CD14-positive monocyte (primary cell): ENCODE measurements around the gene ZDHHC5. TPM values are rescaled to one million over a fixed set of nuclear protein-coding genes. Genes with fewer than 3 reads are reported as not detected.

Source experiments
- DNase-seq, 3 donors: peaks; one replicate each; pipeline ENCODE4 v3.0.0-alpha.2; 2011 to 2022
- H2AFZ ChIP-seq: 2 replicates; pipeline ENCODE4 v1.6.0; 2012; ENCODE audit warnings: mild to moderate bottlenecking, low read depth, low read length, inconsistent platforms; ENCODE audit not compliant: insufficient read depth, poor library complexity, severe bottlenecking
- H3K27ac ChIP-seq, 2 donors: 1 replicate in 1 of 2; 2 replicates in 1 of 2; pipeline ENCODE4 v1.5.1; 2012 to 2013; ENCODE audit warnings: low read length in 2 of 2, control low read depth in 1 of 2, inconsistent platforms in 1 of 2, low read depth in 1 of 2, mild to moderate bottlenecking in 1 of 2
- H3K27me3 ChIP-seq, 2 donors: one replicate each; pipeline versions ENCODE4 v1.6.0 to v1.6.1; 2011 to 2013; ENCODE audit warnings: low read length in 2 of 2; ENCODE audit not compliant: control insufficient read depth in 2 of 2, insufficient read depth in 2 of 2
- H3K36me3 ChIP-seq, 2 donors: replicated peaks in 1 of 2; 1 replicate in 1 of 2; 2 replicates in 1 of 2; pipeline versions ENCODE4 v1.5.1 to v1.6.1; 2012 to 2013; ENCODE audit warnings: low read length in 2 of 2, control low read depth in 1 of 2, inconsistent platforms in 1 of 2, mild to moderate bottlenecking in 1 of 2; ENCODE audit not compliant: insufficient read depth in 2 of 2, control insufficient read depth in 1 of 2
- H3K4me1 ChIP-seq, 2 donors: 1 replicate in 1 of 2; 2 replicates in 1 of 2; pipeline versions ENCODE4 v1.5.1 to v1.6.1; 2012 to 2013; ENCODE audit warnings: low read length in 2 of 2, control low read depth in 1 of 2, inconsistent platforms in 1 of 2, mild to moderate bottlenecking in 1 of 2, moderate library complexity in 1 of 2; ENCODE audit not compliant: insufficient read depth in 2 of 2, control insufficient read depth in 1 of 2
- H3K4me2 ChIP-seq: replicated peaks from 2 replicates; pipeline ENCODE3; 2012; ENCODE audit warnings: low read length, moderate library complexity, mild to moderate bottlenecking; ENCODE audit not compliant: poor library complexity, severe bottlenecking; ENCODE audit errors: extremely low read depth
- H3K4me3 ChIP-seq, 3 experiments: fragments of 200-600 bp in 1 of 3; sonication (generic) in 1 of 3; replicated peaks in 1 of 3; 1 replicate in 2 of 3; 2 replicates in 1 of 3; pipeline ENCODE4 v1.5.1; 2011 to 2013; ENCODE audit warnings: low read length in 3 of 3, mild to moderate bottlenecking in 3 of 3, control low read depth in 2 of 3, low read depth in 2 of 3, inconsistent platforms in 1 of 3, moderate library complexity in 1 of 3
- H3K79me2 ChIP-seq: 2 replicates; pipeline ENCODE4 v1.6.0; 2012; ENCODE audit warnings: mild to moderate bottlenecking, control low read depth, inconsistent platforms, low read length, moderate library complexity; ENCODE audit not compliant: insufficient read depth
- H3K9ac ChIP-seq: 2 replicates; pipeline ENCODE4 v1.6.0; 2017; ENCODE audit warnings: low read length, mild to moderate bottlenecking; ENCODE audit not compliant: insufficient read depth, poor library complexity, severe bottlenecking
- H3K9me3 ChIP-seq, 2 donors: replicated peaks in 1 of 2; 1 replicate in 1 of 2; 2 replicates in 1 of 2; pipeline versions ENCODE4 v1.5.1 to v1.6.1; 2012 to 2013; ENCODE audit warnings: low read length in 2 of 2, control low read depth in 1 of 2; ENCODE audit not compliant: control insufficient read depth in 1 of 2, insufficient read depth in 1 of 2
- H4K20me1 ChIP-seq: 2 replicates; pipeline ENCODE4 v1.6.0; 2012; ENCODE audit warnings: mild to moderate bottlenecking, low read length, control low read depth, moderate library complexity; ENCODE audit not compliant: insufficient read depth
- H3K27ac Mint-ChIP-seq, 7 donors: one replicate each; pipeline ENCODE4 v1.8.0; 2020; ENCODE audit warnings: mild to moderate bottlenecking in 7 of 7, mixed read lengths in 7 of 7, moderate library complexity in 6 of 7, inconsistent platforms in 2 of 7
- H3K27me3 Mint-ChIP-seq, 3 donors: one replicate each; pipeline ENCODE4 v1.8.0; 2021 to 2022; ENCODE audit warnings: low read depth in 3 of 3, mild to moderate bottlenecking in 3 of 3, mixed read lengths in 3 of 3, moderate library complexity in 3 of 3, inconsistent platforms in 1 of 3
- H3K36me3 Mint-ChIP-seq, 2 donors: one replicate each; pipeline ENCODE4 v1.8.0; 2020; ENCODE audit warnings: mixed read lengths in 2 of 2, inconsistent platforms in 1 of 2, mild to moderate bottlenecking in 1 of 2
- H3K4me1 Mint-ChIP-seq: one replicate; pipeline ENCODE4 v1.8.0; 2020; ENCODE audit warnings: mild to moderate bottlenecking, mixed read lengths
- H3K4me3 Mint-ChIP-seq, 2 donors: one replicate each; pipeline ENCODE4 v1.8.0; 2020; ENCODE audit warnings: mild to moderate bottlenecking in 2 of 2, mixed read lengths in 2 of 2, moderate library complexity in 1 of 2
- H3K9me3 Mint-ChIP-seq, 7 donors: one replicate each; pipeline ENCODE4 v1.8.0; 2020 to 2022; ENCODE audit warnings: mixed read lengths in 7 of 7, mild to moderate bottlenecking in 6 of 7, moderate library complexity in 6 of 7, inconsistent platforms in 2 of 7
- CTCF ChIP-seq: fragments of 200-600 bp; IDR thresholded peaks from one replicate; pipeline ENCODE4 v1.8.0; 2022; ENCODE audit warnings: antibody characterized with exemption, mild to moderate bottlenecking
- WGBS: methylation state at CpG from one replicate; pipeline ENCODE4 v1.1.5; 2013; ENCODE audit warnings: missing lambda C conversion rate; ENCODE audit not compliant: insufficient coverage; 5-methylcytosine and 5-hydroxymethylcytosine counted together
- intact Hi-C, 2 donors: fragments of 100-400 bp; cut with micrococcal nuclease; formaldehyde crosslinking; loops; one replicate each; pipeline versions ENCODE4 v1.15.0 to v1.15.1; 2023
- polyA plus RNA-seq, 3 donors: library from polyadenylated mRNA; depleted of rRNA in 1 of 3; unstranded in 2 of 3; stranded (reverse) in 1 of 3; fragments of 300-500 nt in 2 of 3; fragments of >200 nt in 1 of 3; fragmentation: Illumina TruSeq in 2 of 3; gene quantifications; 1 replicate in 2 of 3; 2 replicates in 1 of 3; pipeline ENCODE4 v1.2.3, GENCODE V29; 2012 to 2021

The ZDHHC5 gene
- polyA plus RNA-seq, 3 donors, result 28.6 to 37.9 (median 31.8) TPM

GRCh38 chr11:57643802-57644201 lies 24.1 kb upstream of the ZDHHC5 start:
- H3K27me3 Mint-ChIP-seq, result peaks cover 56 to 66% (median 65%) of the 10 kb centered on the region in 3 donors
- intact Hi-C loops, result loop anchor here (2.0 to 10.0 kb wide), 4 partner anchors 75 to 297 kb away; no protein-coding TSS in a partner anchor

More at GRCh38 chr11:57643802-57644201, 24.1 kb upstream of the ZDHHC5 start:
- Histone ChIP-seq H3K9me3 (peaks cover 3 to 17% of the 10 kb centered on the region in 2 donors), H3K4me3 (no peak overlapping the region), H3K9ac (no peak overlapping the region), H3K36me3 (no peaks in the 10 kb centered on the region), H3K79me2 (no peaks in the 10 kb centered on the region), H3K4me1 (peaks cover 41% of the 10 kb centered on the region in 2 donors), H4K20me1 (no peaks in the 10 kb centered on the region), H3K27ac (no peak overlapping the region), H2AFZ (no peak overlapping the region), H3K27me3 (peaks cover 37 to 49% of the 10 kb centered on the region in 2 donors), H3K4me2 (no peak overlapping the region)
- WGBS, result 91% methylated on average over 3 of the region's 3 CpGs
- no peak for TF ChIP-seq CTCF
- no peak for DNase-seq
- Mint-ChIP-seq H3K9me3 (peaks cover 0 to 21% (median 13%) of the 10 kb centered on the region in 7 donors), H3K4me1 (peaks cover 57% of the 10 kb centered on the region), H3K36me3 (peaks cover 0 to 23% of the 10 kb centered on the region in 2 donors), H3K27ac (no peak overlapping the region), H3K4me3 (no peak overlapping the region)
